SIG-M5 (cell line): ENCODE data around the gene CEP43.

ENCODE experiments used
- DNase-seq: peaks from one replicate; lab custom pipeline; 2025; lab: John Stamatoyannopoulos, UW

Gene CEP43

GRCh38 chr6:167013946-167014345 lies 14.7 kb downstream of the CEP43 start:
- DNase-seq = no peak

DNA sequence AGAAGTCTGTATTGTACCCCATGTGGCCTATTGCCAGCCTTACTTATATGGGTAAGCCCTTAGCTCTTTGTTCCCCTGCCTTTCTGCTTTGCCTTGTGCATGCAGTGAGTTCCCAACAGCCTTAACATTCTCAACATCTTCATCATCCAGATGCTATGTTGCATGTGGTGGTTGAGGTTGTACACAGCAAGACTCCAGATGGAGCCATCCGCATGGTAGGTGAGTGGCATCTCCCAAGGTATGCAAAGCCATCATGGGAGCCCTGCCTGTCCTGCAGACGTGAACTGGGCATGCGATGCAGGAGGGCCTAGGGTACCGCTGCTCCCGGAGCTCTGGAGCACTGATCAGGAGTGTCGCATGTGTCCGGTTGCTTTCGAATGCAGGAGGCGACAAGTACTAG lies 16.1 kb downstream of the CEP43 start:
- no peak for DNase-seq

DNA sequence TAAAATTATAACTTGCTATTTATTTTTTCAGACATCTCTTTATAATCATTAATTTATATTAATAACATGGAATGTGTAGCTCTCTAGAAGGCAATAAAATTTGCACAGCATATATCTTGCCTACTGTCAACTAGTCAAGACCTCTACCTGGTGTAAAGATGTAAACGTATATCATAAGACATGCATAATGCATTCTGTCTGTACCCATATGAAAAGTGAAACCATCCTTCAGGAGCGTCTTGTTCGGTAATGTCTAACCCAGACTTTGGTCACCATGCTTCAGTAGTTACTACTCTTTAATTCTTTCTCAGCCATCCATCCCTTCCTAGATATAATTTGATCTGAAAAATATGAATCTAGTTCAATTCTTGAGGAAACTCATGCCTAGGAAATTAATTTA lies 21.0 kb downstream of the CEP43 start:
- DNase-seq = no peak

- no peak for DNase-seq
These were observed 28.1 kb downstream of the CEP43 start for GRCh38 chr6:167027308-167027707.

DNA sequence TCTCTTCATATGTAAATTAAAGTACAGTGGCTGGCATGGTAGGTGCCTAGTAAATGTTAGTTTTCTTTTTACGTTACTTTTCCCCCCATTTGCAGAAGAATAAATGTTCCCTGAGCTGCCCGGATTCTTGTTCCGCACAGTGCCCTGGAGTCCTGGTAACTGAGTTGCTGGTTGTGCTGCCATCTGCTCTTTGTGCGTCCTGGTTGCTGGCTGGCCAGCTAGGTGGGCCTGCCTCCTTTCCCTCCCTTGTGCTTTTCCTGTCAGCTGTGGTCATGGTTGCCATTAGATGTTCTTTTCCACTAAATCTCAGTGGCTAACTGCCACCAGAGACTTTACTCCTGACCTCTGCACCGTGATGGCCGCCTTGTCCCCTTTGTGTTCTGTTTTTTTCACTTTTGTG lies 28.6 kb downstream of the CEP43 start:
- DNase-seq = no peak

DNA sequence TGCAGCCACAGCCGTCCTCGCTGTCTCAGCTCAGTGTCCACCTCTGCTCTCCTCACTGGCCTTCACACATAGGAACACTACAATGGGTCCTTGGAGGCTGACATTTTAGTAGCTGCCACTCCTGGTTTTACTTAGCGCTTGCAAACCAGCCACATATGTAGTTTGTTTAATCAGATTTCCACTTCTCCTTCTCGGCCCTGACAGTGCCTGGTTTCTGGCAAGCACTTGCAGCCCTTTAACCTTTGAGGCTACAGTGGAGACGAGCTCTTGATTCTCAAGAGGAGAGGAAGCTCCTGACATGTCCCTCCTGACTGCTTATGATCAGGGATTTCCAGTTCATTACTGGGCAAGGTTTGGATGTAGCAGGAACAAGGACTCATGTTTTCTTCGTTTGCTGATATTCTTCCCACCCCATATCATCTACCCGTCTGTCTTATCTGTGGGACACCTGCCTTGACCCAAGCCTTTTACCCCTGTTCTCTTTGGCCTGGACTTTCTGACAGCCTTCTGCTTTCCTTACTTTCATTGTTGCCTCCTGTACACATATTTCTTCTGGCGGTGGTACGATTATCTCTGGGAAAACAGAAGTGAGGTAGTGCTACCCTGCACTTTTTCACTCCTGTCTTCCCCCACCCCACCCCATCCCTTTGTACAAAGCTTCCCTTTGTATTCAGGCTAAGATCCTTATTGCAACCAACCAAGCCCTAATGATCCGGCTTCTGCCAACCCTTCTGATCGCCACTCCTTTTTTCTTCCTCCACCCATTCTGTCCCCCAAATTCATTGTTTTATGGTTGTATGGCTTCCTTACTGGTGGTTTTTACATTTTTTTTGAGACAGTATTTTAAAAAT lies 31.2 kb downstream of the CEP43 start:
- no peak for DNase-seq

GRCh38 chr6:167031082-167031709 lies 32.0 kb downstream of the CEP43 start:
- no peak for DNase-seq

GRCh38 chr6:167034056-167034455 lies 34.9 kb downstream of the CEP43 start:
- DNase-seq = no peak

DNA sequence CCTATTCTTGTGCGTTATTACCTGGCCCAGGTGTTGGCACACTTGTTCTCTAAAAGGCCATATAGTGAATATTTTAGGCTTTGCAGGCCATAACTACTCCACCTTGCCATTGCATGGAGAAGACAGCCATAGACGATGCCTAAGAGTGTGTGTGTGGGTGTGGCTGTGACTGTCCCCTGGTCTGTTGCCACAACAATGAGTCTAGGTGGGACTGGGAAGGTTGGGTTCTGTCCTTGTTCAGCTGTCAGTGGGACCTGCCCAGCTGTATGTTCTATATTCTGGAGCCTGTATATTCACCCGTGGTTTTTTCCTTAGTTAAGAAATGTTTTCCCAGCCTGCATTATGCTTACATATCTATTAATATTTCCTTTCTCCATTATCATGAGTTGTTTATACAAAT lies 38.6 kb downstream of the CEP43 start:
- no peak for DNase-seq

DNA sequence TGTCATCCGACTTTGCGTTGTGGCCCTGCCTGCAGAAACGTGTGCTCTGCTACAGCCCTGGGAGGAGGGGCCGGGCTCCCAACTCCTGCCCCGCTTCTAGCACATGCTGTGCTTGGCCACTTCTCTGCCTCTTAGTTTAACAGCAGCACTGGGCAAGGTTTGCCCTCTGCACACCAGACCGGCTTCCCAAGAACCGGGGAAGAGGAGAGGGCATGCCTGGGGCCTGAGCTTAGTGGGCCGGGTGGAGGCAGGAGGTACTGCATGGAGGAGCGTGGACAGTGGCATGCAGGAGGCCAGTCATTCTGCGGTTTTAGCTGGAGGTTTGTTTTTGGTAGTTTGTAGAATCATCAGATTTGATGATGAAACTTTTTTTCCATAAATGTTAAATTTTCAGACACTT lies 45.5 kb downstream of the CEP43 start:
- DNase-seq = no peak

- DNase-seq = no peak
These were observed 46.8 kb downstream of the CEP43 start for GRCh38 chr6:167045828-167046580.

DNA sequence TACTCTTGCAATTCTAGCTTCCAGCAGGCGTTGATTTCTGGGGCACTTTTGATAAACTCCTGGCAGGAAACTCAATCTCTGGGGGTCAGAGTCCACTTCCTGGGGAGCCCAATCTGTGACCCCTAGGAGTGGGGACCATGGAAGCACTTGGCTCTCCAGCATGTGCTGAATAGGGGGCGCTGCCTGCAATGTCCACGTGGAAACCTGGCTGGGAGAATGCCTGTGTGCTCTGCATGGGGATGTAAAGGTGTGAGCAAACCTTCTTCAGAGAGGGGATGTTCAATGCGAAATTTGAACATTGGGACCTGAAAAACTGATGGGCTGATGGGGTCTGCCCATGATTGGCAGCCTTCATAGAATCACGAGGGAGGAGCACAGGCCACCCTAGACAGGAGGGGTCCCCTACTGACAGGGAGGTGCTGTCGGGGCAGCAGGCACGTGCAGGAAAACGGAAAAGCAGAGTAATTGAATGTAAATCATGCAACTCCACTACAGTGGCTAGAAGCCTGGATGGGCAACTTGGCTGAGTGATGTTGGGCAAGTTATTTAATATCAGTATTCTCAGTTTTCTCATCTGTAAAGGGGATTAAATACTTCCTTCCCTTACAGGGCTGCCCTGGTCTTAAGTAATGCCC lies 47.8 kb downstream of the CEP43 start:
- DNase-seq = no peak

- peak; percentile 68 for DNase-seq
These were observed 48.4 kb downstream of the CEP43 start for GRCh38 chr6:167047554-167047953.
